SK-N-SH (cell line): Measurements from ENCODE around the gene ADGRA1. TPM values are rescaled to one million over a fixed set of nuclear protein-coding genes. Genes with fewer than 3 reads are reported as not detected.

Source experiments
- CTCF ChIA-PET: fragments of 300-600, 350-600 bp; formaldehyde crosslinking; extraction: SDS; loops from one replicate; lab custom pipeline; 2021; lab: Yijun Ruan, JAX
- POLR2A ChIA-PET: fragments of 350-600 bp; sonication (Branson Sonifier 250); formaldehyde crosslinking; extraction: SDS; loops from one replicate; lab custom pipeline; 2020; ENCODE audit warnings: antibody characterized with exemption, inconsistent platforms; lab: Yijun Ruan, JAX
- DNase-seq: peaks from one replicate; pipeline ENCODE4 v3.0.0; 2012
- H2AFZ ChIP-seq: fragments of 200-600 bp; sonication (generic); 2 replicates; pipeline ENCODE4 v1.8.1; 2016; ENCODE audit warnings: antibody characterized with exemption, mild to moderate bottlenecking, low read depth
- H3F3A ChIP-seq: fragments of 200-600 bp; sonication (generic); replicated peaks from 2 replicates; pipeline ENCODE3; 2016; ENCODE audit warnings: antibody characterized with exemption, mild to moderate bottlenecking; ENCODE audit not compliant: insufficient read depth
- H3K27ac ChIP-seq, 2 experiments: fragments of 200-500 bp in 1 of 2; fragments of 200-600 bp in 1 of 2; sonication (Bioruptor generic) in 1 of 2; sonication (generic), shearing (Covaris generic) in 1 of 2; 2 replicates each; pipeline versions ENCODE4 v1.5.1 to v1.6.1; 2014 to 2016; ENCODE audit warnings: low read depth in 2 of 2, inconsistent platforms in 1 of 2, low read length in 1 of 2, mild to moderate bottlenecking in 1 of 2, mixed read lengths in 1 of 2
- H3K27me3 ChIP-seq: fragments of 200-600 bp; sonication (generic), shearing (Covaris generic); 2 replicates; pipeline ENCODE4 v1.6.1; 2016; ENCODE audit warnings: mixed run types; ENCODE audit not compliant: insufficient read depth
- H3K36me3 ChIP-seq, 2 experiments: fragments of 200-500 bp in 1 of 2; fragments of 200-600 bp in 1 of 2; sonication (Bioruptor generic) in 1 of 2; sonication (generic) in 1 of 2; replicated peaks in 1 of 2; 2 replicates each; pipeline versions ENCODE3 to v1.5.1; 2014 to 2016; ENCODE audit warnings: low read length in 1 of 2, mild to moderate bottlenecking in 1 of 2; ENCODE audit not compliant: insufficient read depth in 2 of 2, control insufficient read depth in 1 of 2
- H3K4me1 ChIP-seq, 2 experiments: fragments of 200-500 bp in 1 of 2; fragments of 200-600 bp in 1 of 2; sonication (Bioruptor generic) in 1 of 2; sonication (generic), shearing (Covaris generic) in 1 of 2; 2 replicates each; pipeline versions ENCODE4 v1.5.1 to v1.6.1; 2014 to 2016; ENCODE audit warnings: low read depth in 1 of 2, low read length in 1 of 2, mixed run types in 1 of 2; ENCODE audit not compliant: insufficient read depth in 2 of 2, control insufficient read depth in 1 of 2
- H3K4me2 ChIP-seq: fragments of 200-600 bp; sonication (generic), shearing (Covaris generic); 2 replicates; pipeline ENCODE4 v1.6.1; 2017; ENCODE audit warnings: mixed run types
- H3K4me3 ChIP-seq, 2 experiments: fragments of 200-500 bp in 1 of 2; fragments of 200-600 bp in 1 of 2; sonication (Bioruptor generic) in 1 of 2; sonication (generic), shearing (Covaris generic) in 1 of 2; 2 replicates each; pipeline versions ENCODE4 v1.5.1 to v1.8.1; 2014 to 2016; ENCODE audit warnings: low read depth in 2 of 2, inconsistent platforms in 1 of 2, low read length in 1 of 2, mild to moderate bottlenecking in 1 of 2, mixed read lengths in 1 of 2, moderate library complexity in 1 of 2
- H3K79me2 ChIP-seq: fragments of 200-600 bp; sonication (generic); 2 replicates; pipeline ENCODE4 v1.8.1; 2017; ENCODE audit warnings: mild to moderate bottlenecking; ENCODE audit not compliant: insufficient read depth
- H3K9ac ChIP-seq: fragments of 200-600 bp; sonication (generic); 2 replicates; pipeline ENCODE4 v1.6.1; 2017; ENCODE audit warnings: mixed run types
- H3K9me2 ChIP-seq: fragments of 200-600 bp; sonication (generic); 2 replicates; pipeline ENCODE4 v1.6.1; 2017; ENCODE audit warnings: mixed run types
- H3K9me3 ChIP-seq: fragments of 200-600 bp; sonication (generic); 2 replicates; pipeline ENCODE4 v1.6.1; 2017; ENCODE audit warnings: mixed run types, mild to moderate bottlenecking, moderate library complexity
- H4K20me1 ChIP-seq: fragments of 200-600 bp; sonication (generic); 2 replicates; pipeline ENCODE4 v1.6.1; 2017; ENCODE audit warnings: mild to moderate bottlenecking, mixed run types; ENCODE audit not compliant: insufficient read depth
- CTCF ChIP-seq: fragments of 200-600 bp; sonication (generic); IDR thresholded peaks from 2 replicates; pipeline ENCODE4 v1.6.1; 2017; ENCODE audit warnings: antibody characterized with exemption, mild to moderate bottlenecking, moderate library complexity
- ELF1 ChIP-seq: IDR thresholded peaks from 2 replicates; pipeline ENCODE4 v1.4.0; 2012
- FOSL2 ChIP-seq: IDR thresholded peaks from 2 replicates; pipeline ENCODE4 v1.4.0; 2012; ENCODE audit warnings: low read depth, mild to moderate bottlenecking, moderate library complexity, borderline replicate concordance
- FOXM1 ChIP-seq: IDR thresholded peaks from 2 replicates; pipeline ENCODE4 v1.4.0; 2012; ENCODE audit warnings: low read depth, mild to moderate bottlenecking
- GABPA ChIP-seq: IDR thresholded peaks from 2 replicates; pipeline ENCODE4 v1.4.0; 2012; ENCODE audit warnings: low read depth, mild to moderate bottlenecking
- GATA2 ChIP-seq: sonication (generic); formaldehyde crosslinking; IDR thresholded peaks from 2 replicates; pipeline ENCODE4 v1.5.0; 2020; ENCODE audit warnings: mild to moderate bottlenecking, missing genetic modification reagents
- JUND ChIP-seq: IDR thresholded peaks from 2 replicates; pipeline ENCODE4 v1.4.0; 2012
- MEF2A ChIP-seq: IDR thresholded peaks from 2 replicates; pipeline ENCODE4 v1.4.0; 2012; ENCODE audit warnings: low read depth, borderline replicate concordance
- MXI1 ChIP-seq: IDR thresholded peaks from 2 replicates; pipeline ENCODE4 v1.6.1; 2012; ENCODE audit warnings: mild to moderate bottlenecking, low read depth, low read length, improper control_type of control experiment
- NFIC ChIP-seq: IDR thresholded peaks from 2 replicates; pipeline ENCODE4 v1.4.0; 2012; ENCODE audit warnings: borderline replicate concordance
- RAD21 ChIP-seq: IDR thresholded peaks from 2 replicates; pipeline ENCODE4 v1.6.1; 2012; ENCODE audit warnings: mild to moderate bottlenecking, low read length
- RCOR1 ChIP-seq: fragments of 150-350 bp; IDR thresholded peaks from 2 replicates; pipeline ENCODE4 v1.6.1; 2017; ENCODE audit warnings: antibody characterized with exemption, low read length
- SIN3A ChIP-seq: IDR thresholded peaks from 2 replicates; pipeline ENCODE4 v1.6.1; 2012; ENCODE audit warnings: low read depth, mild to moderate bottlenecking, low read length, moderate library complexity, borderline replicate concordance
- TAF1 ChIP-seq: IDR thresholded peaks from 2 replicates; pipeline ENCODE4 v1.6.1; 2012; ENCODE audit warnings: low read depth, mild to moderate bottlenecking, low read length, moderate library complexity, borderline replicate concordance
- TCF12 ChIP-seq: IDR thresholded peaks from 2 replicates; pipeline ENCODE4 v1.4.0; 2012
- WGBS: methylation state at CpG from one replicate; pipeline ENCODE4 v1.1.6; 2017; ENCODE audit warnings: low lambda C conversion rate; 5-methylcytosine and 5-hydroxymethylcytosine counted together
- polyA plus RNA-seq, 3 experiments: library from polyadenylated mRNA; depleted of rRNA; stranded (reverse); fragments of >200 nt; gene quantifications; 2 replicates each; pipeline ENCODE4 v1.2.3, GENCODE V29; 2012
- TF ChIP-seq, protein P1 (sequence below): IDR thresholded peaks from 2 replicates; pipeline ENCODE4; 2012

The ADGRA1 gene
- polyA plus RNA-seq, 1 of the 3 experiments (the other 2 are of a cell fraction), result not detected

- TF ChIP-seq, protein P1, sequence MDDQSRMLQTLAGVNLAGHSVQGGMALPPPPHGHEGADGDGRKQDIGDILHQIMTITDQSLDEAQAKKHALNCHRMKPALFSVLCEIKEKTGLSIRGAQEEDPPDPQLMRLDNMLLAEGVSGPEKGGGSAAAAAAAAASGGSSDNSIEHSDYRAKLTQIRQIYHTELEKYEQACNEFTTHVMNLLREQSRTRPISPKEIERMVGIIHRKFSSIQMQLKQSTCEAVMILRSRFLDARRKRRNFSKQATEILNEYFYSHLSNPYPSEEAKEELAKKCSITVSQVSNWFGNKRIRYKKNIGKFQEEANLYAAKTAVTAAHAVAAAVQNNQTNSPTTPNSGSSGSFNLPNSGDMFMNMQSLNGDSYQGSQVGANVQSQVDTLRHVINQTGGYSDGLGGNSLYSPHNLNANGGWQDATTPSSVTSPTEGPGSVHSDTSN, result no peak
- TF ChIP-seq MXI1, result no peak
- no peak for TF ChIP-seq JUND
These were observed 78.1 kb downstream of the ADGRA1 start (continued) for GRCh38 chr10:133165556-133166503.

- Histone ChIP-seq H3K36me3 (no peaks in the 10 kb centered on the region), H3K9me2 (no peaks in the 10 kb centered on the region), H3F3A (no peaks in the 10 kb centered on the region), H3K27ac (no peak overlapping the region), H2AFZ (no peak overlapping the region), H3K4me2 (no peak overlapping the region), H3K9ac (no peak overlapping the region), H3K9me3 (no peaks in the 10 kb centered on the region), H3K4me1 (peaks cover 0 to under 1% of the 10 kb centered on the region in 2 experiments; a peak in 1 of 4 replicates), H3K79me2 (no peaks in the 10 kb centered on the region), H3K4me3 (no peak overlapping the region), H4K20me1 (no peaks in the 10 kb centered on the region), H3K27me3 (no peaks in the 10 kb centered on the region)
- TF ChIP-seq MXI1 (no peak), FOXM1 (no peak), MEF2A (no peak), JUND (no peak), ELF1 (no peak), GABPA (no peak)
- POLR2A ChIA-PET, result no interaction called here
- WGBS, result 85% methylated on average over 10 of the region's 11 CpGs
- DNase-seq, result no peak
- CTCF ChIA-PET, result no interaction called here
These were observed 78.7 kb downstream of the ADGRA1 start for GRCh38 chr10:133166504-133166827.

DNA sequence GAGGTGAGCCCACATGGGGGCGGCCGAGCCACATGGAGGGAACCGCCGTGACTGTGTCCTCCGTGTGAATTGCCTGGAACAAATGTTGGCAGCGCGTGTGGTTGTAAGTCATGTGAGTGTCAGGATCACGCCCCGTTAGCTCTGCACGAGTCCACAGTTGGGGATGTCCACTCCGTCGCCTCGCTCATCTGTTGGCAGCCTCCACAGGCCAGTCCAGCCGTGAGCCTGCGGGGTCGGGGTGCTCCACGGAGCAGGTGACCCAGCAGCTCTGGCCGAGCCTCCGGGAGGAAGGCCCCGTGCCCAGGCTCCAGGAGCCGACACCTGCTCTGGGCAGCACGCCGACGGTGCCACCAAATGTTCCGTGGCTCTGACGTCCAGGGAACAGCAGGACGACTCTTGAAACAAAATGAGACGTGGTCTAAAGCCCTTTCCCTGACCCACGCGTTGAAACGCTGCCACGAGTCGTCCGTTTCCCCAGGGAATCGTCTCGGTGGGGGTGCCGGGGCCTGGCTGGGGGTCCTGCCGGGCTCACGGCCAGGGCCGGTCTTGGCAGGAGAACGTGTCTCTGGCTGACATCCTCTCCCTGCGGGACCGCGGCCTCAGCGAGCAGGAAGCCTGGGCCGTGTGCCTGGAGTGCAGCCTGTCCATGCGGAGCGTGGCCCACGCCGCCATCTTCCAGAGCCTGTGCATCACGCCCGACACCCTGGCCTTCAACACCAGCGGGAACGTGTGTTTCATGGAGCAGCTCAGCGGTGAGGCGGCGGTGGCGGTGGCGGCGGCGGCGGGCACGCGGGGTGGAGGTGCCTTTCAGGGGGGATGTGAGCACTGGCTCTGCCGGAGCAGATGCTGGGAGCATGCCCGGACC lies 79.3 kb downstream of the ADGRA1 start:
- Histone ChIP-seq H3K4me3 (no peak overlapping the region), H3K4me2 (no peak overlapping the region), H2AFZ (no peak overlapping the region), H3K9me2 (no peaks in the 10 kb centered on the region), H3K27me3 (no peaks in the 10 kb centered on the region), H3F3A (no peaks in the 10 kb centered on the region), H3K9ac (no peak overlapping the region), H3K27ac (no peak overlapping the region), H3K79me2 (no peaks in the 10 kb centered on the region), H3K36me3 (no peaks in the 10 kb centered on the region), H3K9me3 (no peaks in the 10 kb centered on the region), H4K20me1 (no peaks in the 10 kb centered on the region), H3K4me1 (no peaks in the 10 kb centered on the region)
- DNase-seq, result no peak
- ChIA-PET CTCF (interaction anchor here (1.7 kb wide), 1 partner anchor 24 kb away, joined by 7 read pairs; no protein-coding TSS in a partner anchor), POLR2A (no interaction called here)
- no peak for TF ChIP-seq TAF1
- no peak for TF ChIP-seq SIN3A
- TF ChIP-seq NFIC, result no peak
- TF ChIP-seq TCF12, result no peak
- no peak for TF ChIP-seq CTCF
- no peak for TF ChIP-seq FOXM1
- no peak for TF ChIP-seq RCOR1
- no peak for TF ChIP-seq FOSL2
- no peak for TF ChIP-seq ELF1
- no peak for TF ChIP-seq GATA2 (CRISPR knock-in tag)
- no peak for TF ChIP-seq RAD21
- TF ChIP-seq GABPA, result no peak
- WGBS, result 86% methylated on average over 38 of the region's 66 CpGs
